22Rv1 (cell line): Measurements from ENCODE around the gene APBB2.

Source experiments
- CTCF ChIP-seq: fragments of 450-650 bp; IDR thresholded peaks from 2 replicates; pipeline ENCODE4 v1.5.1; 2017; ENCODE audit warnings: mild to moderate bottlenecking
- ZFX ChIP-seq: fragments of 450-650 bp; IDR thresholded peaks from 2 replicates; pipeline ENCODE4 v1.6.1; 2017; ENCODE audit warnings: antibody characterized with exemption, borderline replicate concordance

- no peak for TF ChIP-seq CTCF
- no peak for TF ChIP-seq ZFX
Measured at GRCh38 chr4:41133454-41134018, 80.8 kb downstream of the APBB2 start.
